PFSK-1 (cell line): ENCODE results near the gene FAM20C.

ENCODE experiments used
- FOXP2 ChIP-seq: optimal IDR thresholded peaks from 2 replicates; pipeline ENCODE3; 2011; ENCODE audit warnings: borderline replicate concordance, control low read depth, inconsistent platforms; ENCODE audit not compliant: insufficient read depth; ENCODE audit errors: extremely low read length, extremely low read depth
- POLR2AphosphoS5 ChIP-seq: IDR thresholded peaks from 2 replicates; pipeline ENCODE4 v1.6.1; 2012; ENCODE audit warnings: low read depth, mild to moderate bottlenecking, control low read depth, low read length, moderate library complexity
- REST ChIP-seq, 2 experiments: IDR thresholded peaks; 2 replicates each; pipeline versions ENCODE4 v1.6.1 to v1.8.0; 2011 to 2012; ENCODE audit warnings: low read depth in 2 of 2, low read length in 2 of 2, control low read depth in 1 of 2, inconsistent platforms in 1 of 2, mild to moderate bottlenecking in 1 of 2, moderate library complexity in 1 of 2; ENCODE audit not compliant: insufficient read depth in 1 of 2
- SIN3A ChIP-seq: IDR thresholded peaks from 2 replicates; pipeline ENCODE4 v1.6.1; 2012; ENCODE audit warnings: mild to moderate bottlenecking, low read length, moderate library complexity, borderline replicate concordance; ENCODE audit not compliant: insufficient read depth
- TAF1 ChIP-seq: IDR thresholded peaks from 2 replicates; pipeline ENCODE4 v1.6.1; 2012; ENCODE audit warnings: low read length, control low read depth, borderline replicate concordance; ENCODE audit not compliant: insufficient read depth

Gene FAM20C

GRCh38 chr7:231858-232246 lies 39.5 kb downstream of the FAM20C start:
- TF ChIP-seq REST (IDR thresholded peaks at IDR 0.05; ENCODE audit: insufficient read depth in 1 of 2, low read depth in 2 of 2, low read length in 2 of 2) (no peak), TAF1 (no peak), SIN3A (no peak), POLR2AphosphoS5 (no peak), FOXP2 (no peak)

- no peak for TF ChIP-seq REST (IDR thresholded peaks at IDR 0.05; ENCODE audit: insufficient read depth in 1 of 2, low read depth in 2 of 2, low read length in 2 of 2)
- no peak for TF ChIP-seq POLR2AphosphoS5
- no peak for TF ChIP-seq SIN3A
- TF ChIP-seq TAF1: no peak
- TF ChIP-seq FOXP2: no peak
These were observed 40.3 kb downstream of the FAM20C start for GRCh38 chr7:232410-233248.

- no peak for TF ChIP-seq FOXP2
These were observed 41.1 kb downstream of the FAM20C start for GRCh38 chr7:233249-234035.

GRCh38 chr7:234051-234707 lies 41.8 kb downstream of the FAM20C start:
- TF ChIP-seq POLR2AphosphoS5: no peak
- no peak for TF ChIP-seq SIN3A
- no peak for TF ChIP-seq FOXP2
- TF ChIP-seq REST (IDR thresholded peaks at IDR 0.05; ENCODE audit: insufficient read depth in 1 of 2, low read depth in 2 of 2, low read length in 2 of 2): no peak
- TF ChIP-seq TAF1: no peak

GRCh38 chr7:234708-235553 lies 42.6 kb downstream of the FAM20C start:
- TF ChIP-seq FOXP2 (no peak), REST (IDR thresholded peaks at IDR 0.05; ENCODE audit: insufficient read depth in 1 of 2, low read depth in 2 of 2, low read length in 2 of 2) (no peak)
